Activated CD8-positive, alpha-beta memory T cell treated with anti-CD3 and anti-CD28 coated beads for 1 hour (primary cell): ENCODE results near the gene RPL11.
"Not testable (repeated sequence)": the region's sequence is repeated elsewhere in the genome, so short reads cannot be mapped to it uniquely, and the experiment has no call there.

ENCODE experiments used
- DNase-seq, 2 donors: peaks; one replicate each; pipeline ENCODE4 v3.0.0-alpha.2; 2020; ENCODE audit warnings: low read depth in 1 of 2; ENCODE audit errors: extremely low read depth in 1 of 2

The RPL11 gene

GRCh38 chr1:23684415-23684814 is 7.2 kb upstream of the RPL11 start:
- DNase-seq, result no peak

GRCh38 chr1:23685197-23685596 is 6.4 kb upstream of the RPL11 start:
- DNase-seq, result not testable (repeated sequence)

GRCh38 chr1:23687680-23688079 is 3.9 kb upstream of the RPL11 start:
- DNase-seq, result not testable (repeated sequence)

GRCh38 chr1:23688281-23688680 is 3.3 kb upstream of the RPL11 start:
- not testable (repeated sequence) for DNase-seq

GRCh38 chr1:23692308-23692871 is 784 bp downstream of the RPL11 start:
- no peak for DNase-seq

GRCh38 chr1:23693599-23693998 is 2.0 kb downstream of the RPL11 start:
- no peak for DNase-seq

GRCh38 chr1:23694371-23694770 is 2.8 kb downstream of the RPL11 start:
- no peak for DNase-seq

GRCh38 chr1:23695667-23696066 is 4.1 kb downstream of the RPL11 start:
- no peak for DNase-seq

GRCh38 chr1:23696335-23696989 is 4.9 kb downstream of the RPL11 start:
- no peak for DNase-seq

- no peak for DNase-seq
Observed at GRCh38 chr1:23698466-23698865, 6.9 kb downstream of the RPL11 start.

GRCh38 chr1:23699280-23700179 is 7.9 kb downstream of the RPL11 start:
- DNase-seq, result no peak

- DNase-seq, result no peak
Observed at GRCh38 chr1:23701310-23701709, 9.7 kb downstream of the RPL11 start.

- no peak for DNase-seq
Observed at GRCh38 chr1:23701996-23702395, 10.4 kb downstream of the RPL11 start.

- no peak for DNase-seq
Observed at GRCh38 chr1:23704834-23705495, 13.4 kb downstream of the RPL11 start.

GRCh38 chr1:23709229-23709628 is 17.6 kb downstream of the RPL11 start:
- no peak for DNase-seq

- no peak for DNase-seq
Observed at GRCh38 chr1:23718482-23718881, 26.9 kb downstream of the RPL11 start.

- DNase-seq, result no peak
Observed at GRCh38 chr1:23719162-23719820, 27.7 kb downstream of the RPL11 start.

GRCh38 chr1:23720256-23720995 is 28.8 kb downstream of the RPL11 start:
- no peak for DNase-seq

GRCh38 chr1:23722652-23723051 is 31.0 kb downstream of the RPL11 start:
- no peak for DNase-seq

GRCh38 chr1:23726686-23727085 is 35.1 kb downstream of the RPL11 start:
- no peak for DNase-seq
